Choroid plexus epithelial cell (primary cell): ENCODE results near the gene PNPLA7.

ENCODE experiments used
- DNase-seq: peaks from one replicate; pipeline ENCODE4 v3.0.0-alpha.2; 2010; ENCODE audit warnings: low read depth
- H3K4me3 ChIP-seq: 2 replicates; pipeline ENCODE4 v1.5.1; 2011; ENCODE audit warnings: low read depth, mild to moderate bottlenecking, control low read depth, low read length, moderate library complexity
- TF ChIP-seq, protein P1 (sequence below): conservative IDR thresholded peaks from 2 replicates; pipeline ENCODE4 v1.5.1; 2011; ENCODE audit warnings: low read depth, mild to moderate bottlenecking, control low read depth, inconsistent platforms, low read length, moderate library complexity

The PNPLA7 gene

DNA sequence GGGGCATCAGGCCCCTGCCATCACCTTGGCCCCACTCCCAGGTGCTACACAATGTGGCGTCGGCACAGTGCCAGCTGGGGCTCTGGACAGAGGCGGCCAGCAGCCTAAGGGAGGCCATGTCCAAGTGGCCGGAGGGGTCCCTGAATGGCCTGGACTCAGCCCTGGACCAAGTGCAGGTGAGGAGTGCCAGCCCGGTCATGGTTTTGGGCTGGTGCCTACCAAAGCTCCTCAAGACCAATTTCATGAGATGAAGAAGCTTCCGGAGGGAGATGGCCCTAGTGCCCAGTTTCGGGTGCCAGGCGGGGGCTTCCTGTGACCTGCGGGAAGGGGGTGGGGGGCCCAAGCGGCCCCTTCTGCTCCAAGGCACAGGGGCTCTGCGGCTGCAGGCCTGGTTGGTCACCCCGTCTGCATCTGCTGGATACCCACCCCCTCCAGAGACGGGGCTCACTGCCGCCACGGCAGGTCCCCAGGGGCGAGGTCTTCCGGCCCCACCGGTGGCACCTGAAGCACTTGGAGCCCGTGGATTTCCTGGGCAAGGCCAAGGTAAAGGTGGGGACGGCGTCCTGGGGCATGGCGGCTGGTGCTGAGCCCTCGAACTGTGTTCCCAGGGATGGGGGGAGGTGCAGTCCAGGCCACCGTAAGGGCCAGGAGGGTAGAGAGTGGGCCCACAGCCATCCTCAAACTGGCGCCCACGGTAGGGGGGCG lies 121.2 kb downstream of the PNPLA7 start:
- no peak overlapping the region for H3K4me3 ChIP-seq
- TF ChIP-seq, protein P1, sequence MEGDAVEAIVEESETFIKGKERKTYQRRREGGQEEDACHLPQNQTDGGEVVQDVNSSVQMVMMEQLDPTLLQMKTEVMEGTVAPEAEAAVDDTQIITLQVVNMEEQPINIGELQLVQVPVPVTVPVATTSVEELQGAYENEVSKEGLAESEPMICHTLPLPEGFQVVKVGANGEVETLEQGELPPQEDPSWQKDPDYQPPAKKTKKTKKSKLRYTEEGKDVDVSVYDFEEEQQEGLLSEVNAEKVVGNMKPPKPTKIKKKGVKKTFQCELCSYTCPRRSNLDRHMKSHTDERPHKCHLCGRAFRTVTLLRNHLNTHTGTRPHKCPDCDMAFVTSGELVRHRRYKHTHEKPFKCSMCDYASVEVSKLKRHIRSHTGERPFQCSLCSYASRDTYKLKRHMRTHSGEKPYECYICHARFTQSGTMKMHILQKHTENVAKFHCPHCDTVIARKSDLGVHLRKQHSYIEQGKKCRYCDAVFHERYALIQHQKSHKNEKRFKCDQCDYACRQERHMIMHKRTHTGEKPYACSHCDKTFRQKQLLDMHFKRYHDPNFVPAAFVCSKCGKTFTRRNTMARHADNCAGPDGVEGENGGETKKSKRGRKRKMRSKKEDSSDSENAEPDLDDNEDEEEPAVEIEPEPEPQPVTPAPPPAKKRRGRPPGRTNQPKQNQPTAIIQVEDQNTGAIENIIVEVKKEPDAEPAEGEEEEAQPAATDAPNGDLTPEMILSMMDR: no peak
- DNase-seq: no peak

DNA sequence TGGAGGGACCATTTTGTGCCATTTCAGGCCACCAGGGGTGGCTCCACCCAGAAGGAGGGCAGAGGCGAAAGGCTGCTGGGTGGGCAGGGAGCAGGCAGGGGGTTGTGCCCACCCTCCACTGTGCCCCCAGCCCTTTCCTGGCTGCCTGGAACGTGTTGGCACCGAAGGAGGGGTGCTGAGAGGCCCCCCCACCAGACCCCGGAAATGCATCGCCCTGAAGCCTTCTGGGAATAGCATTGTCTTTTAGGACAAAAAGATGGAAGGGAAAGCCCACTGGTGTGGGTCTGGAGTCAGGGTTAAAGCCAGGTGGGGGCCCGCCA lies 121.9 kb downstream of the PNPLA7 start:
- no peak overlapping the region for H3K4me3 ChIP-seq
- DNase-seq: no peak
- TF ChIP-seq, protein P1: no peak

DNA sequence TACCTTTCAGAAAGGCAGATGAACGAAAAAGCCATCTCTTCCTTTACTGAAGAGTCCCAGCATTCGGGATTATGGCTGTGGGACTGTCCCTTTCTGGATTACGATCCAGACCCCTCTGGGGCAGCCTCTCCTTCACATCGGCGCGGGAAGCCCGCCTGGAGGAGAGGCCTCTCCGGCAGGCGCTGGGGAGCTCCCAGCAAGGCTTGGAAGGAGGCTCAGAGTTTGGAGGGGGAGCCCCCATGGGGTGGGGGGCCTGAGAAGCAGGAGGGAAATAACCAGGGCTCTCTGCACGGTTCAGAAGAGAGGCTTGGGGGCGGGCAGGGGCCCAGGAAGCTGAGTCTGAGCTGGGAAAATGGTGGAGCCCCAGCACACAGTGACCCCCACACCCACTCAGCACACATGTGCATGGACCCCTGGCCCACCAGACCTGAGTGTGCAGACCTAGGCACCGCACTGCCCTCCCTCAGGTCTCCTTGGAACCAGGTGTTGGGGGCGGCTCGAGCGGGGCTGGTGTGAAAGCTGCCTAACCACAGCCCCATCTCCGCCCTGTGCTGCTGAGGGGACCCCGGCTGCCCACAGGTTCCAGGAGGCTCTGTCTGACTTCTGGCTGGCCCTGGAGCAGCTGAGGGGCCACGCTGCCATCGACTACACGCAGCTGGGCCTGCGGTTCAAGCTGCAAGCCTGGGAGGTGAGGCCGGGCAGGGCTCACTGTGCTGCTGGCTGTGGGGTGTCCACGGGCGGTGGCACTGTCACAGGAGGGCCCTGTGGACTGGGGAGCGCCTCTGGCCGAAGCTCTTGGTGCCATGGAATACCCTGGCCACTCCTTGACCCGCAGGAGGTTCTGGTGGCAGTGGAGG lies 122.5 kb downstream of the PNPLA7 start:
- TF ChIP-seq, protein P1: no peak
- H3K4me3 ChIP-seq: no peak overlapping the region
- DNase-seq: no peak

DNA sequence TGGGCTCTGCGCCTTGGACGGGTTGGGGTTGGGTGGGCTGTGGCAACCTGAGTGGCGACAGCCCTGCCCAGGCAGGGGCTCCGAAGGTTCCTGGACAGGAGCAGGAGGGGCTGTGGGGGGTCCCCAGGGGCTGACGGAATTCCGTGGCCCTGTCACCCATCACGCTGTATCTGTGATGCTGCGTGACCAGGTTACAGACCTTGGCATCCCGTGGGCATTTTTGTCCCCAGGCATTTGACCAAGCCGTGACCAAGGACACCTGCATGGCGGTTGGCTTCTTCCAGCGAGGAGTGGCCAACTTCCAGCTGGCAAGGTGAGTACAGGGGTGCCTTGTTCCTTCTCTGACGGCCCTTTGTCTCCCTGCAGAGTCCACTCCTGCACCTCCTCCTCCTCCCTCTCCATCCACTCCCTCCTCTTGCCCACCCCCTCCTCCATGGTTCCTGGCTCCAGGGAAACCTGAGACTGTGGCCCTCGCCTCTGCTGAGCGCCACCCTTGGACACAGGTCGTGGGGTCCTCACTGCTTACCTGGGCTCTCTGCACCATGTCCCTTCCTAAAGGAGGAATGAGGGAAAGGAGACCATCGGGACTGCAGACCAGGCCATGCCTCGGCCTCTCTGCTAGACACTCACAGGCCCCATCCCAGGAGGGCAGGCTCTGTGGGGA lies 124.1 kb downstream of the PNPLA7 start:
- no peak for DNase-seq
- TF ChIP-seq, protein P1: no peak
- H3K4me3 ChIP-seq: no peak overlapping the region

DNA sequence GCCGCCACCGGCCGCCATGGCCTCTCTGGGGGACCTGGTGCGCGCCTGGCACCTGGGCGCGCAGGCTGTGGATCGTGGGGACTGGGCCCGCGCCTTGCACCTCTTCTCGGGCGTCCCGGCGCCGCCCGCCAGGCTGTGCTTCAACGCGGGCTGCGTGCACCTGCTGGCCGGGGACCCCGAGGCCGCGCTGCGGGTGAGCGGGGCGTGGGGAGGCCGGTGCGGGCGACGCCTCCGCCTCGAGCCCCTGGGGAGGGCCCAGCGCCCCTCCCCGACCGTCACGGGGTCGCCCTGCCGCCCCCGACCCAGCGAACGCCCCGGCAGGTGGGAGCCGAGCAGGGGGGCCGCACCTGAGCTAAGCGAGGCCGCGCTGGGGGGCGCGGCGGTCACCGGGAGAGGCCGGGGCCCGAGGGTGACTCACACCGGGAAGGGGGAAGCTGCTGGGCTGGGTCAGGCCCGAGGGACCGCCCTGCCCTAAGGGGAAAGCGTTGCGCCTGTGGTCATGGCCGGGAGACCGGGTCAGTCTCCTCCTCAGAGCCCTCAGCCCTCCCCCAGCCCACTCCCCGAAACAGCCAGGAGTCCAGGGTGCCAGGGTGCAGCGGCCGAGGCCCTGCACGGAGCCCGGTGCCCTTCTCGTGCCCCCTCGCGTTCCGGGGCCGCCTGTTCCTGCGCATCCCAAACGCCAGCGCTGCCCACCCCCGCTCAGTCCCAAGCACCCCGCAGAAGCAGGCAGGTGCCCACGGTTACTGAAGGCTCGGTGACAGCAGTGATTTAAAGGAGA lies 126.5 kb downstream of the PNPLA7 start:
- H3K4me3 ChIP-seq: peak overlapping the region; percentile 75
- TF ChIP-seq, protein P1: no peak
- no peak for DNase-seq

DNA sequence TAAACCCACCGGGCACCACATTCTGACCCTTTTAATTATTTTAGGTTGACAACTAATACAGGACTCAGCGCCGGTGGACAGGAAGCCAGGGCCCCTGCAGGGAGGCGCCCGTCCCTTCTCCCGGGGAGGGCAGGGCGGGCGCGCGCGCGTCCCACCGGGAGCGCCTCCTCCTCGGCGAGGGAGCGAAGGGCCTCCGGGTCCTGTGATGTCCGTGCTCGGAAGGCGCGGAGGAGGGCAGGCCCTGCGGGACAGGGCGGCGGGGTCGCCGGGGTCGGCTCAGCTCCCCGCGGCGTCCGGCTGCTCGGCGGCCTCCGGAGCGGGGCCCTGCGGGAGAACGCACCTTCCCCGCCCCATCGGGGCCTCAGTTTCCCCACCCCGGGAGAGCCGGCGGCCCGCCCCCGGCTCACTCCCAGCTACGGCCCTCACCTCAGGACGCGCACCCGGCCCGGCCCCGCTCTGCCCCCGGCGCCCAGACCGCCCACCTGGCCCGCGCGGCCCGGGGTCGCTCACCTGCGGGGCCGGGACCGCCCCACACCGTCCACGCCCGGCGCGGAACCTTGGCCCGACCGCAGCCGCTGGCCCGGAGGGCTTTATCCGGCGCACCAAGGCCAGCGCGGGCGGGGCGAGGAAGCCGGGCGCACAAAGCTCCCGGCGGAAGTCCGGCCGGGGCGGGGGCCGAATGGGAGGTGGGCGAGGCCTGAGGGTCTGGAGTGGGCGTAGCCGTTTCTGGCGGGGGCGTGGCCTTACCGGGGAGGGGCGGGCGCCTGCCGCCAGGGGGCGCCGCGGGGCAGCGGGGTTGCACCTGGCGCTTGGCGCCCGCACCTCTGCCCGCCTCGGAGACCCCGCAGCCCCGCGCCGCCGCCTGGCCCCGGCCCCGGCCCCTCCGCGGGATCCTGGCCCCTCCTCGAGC lies 127.3 kb downstream of the PNPLA7 start, which contains the start of the genes EXD3 and NOXA1:
Gene EXD3 (minus strand): TSS at position 559 of the 910 bp plus-strand sequence. CDS start 27,805 bp downstream, outside the sequence.
Gene NOXA1 (plus strand): TSS at position 790 of the 910 bp plus-strand sequence. CDS start 137 bp downstream, outside the sequence.
- TF ChIP-seq, protein P1: peak; percentile 39
- DNase-seq: peak; percentile 93
- H3K4me3 ChIP-seq: peak within 1 kb of the TSS; percentile 75
